ENCODE data around the gene KCNAB1. TPM values are rescaled to one million over a fixed set of nuclear protein-coding genes. Genes with fewer than 3 reads are reported as not detected.

Gene KCNAB1
- total and polyA plus RNA-seq, 2 donors (not counting 3 experiments of a cell fraction or from before 2014, with no cell fraction given): 0.21 TPM; not detected in 1

DNA sequence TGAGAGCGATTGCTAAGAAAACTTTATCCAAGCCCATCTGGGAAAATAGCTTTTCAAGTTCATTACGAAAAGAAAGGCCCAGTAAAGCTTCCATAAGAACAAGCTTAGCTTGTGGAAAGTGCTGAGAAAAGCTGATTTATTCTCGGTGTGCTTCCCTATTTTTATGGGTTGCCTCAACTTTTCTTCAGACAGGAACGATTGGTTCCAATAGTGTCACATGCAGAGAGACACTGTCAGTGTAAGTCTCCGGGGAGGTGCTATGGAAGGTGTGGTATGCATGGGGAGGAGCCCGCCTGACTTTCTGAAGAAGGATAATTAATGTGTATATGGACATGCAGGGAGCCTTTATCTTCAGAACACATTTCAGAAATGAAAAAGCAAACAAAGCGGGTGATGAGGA, 257.3 kb downstream of the KCNAB1 start:
- ChIA-PET CTCF (interaction anchor here (0.8 to 9.3 kb wide), 5 partner anchors 17 to 226 kb away, joined by 3 to 424 read pairs (median 4); no protein-coding TSS in a partner anchor), POLR2A (no interaction called here)
- Histone ChIP-seq H3K9ac (replicated peaks; ENCODE audit: extremely low read depth, insufficient read depth, low read length) (no peak overlapping the region), H3K4me2 (ENCODE audit: insufficient read depth, low read length) (no peak overlapping the region), H3K36me3 (ENCODE audit: control insufficient read depth in 2 of 2, extremely low read depth in 1 of 2, insufficient read depth in 2 of 2, low read length in 2 of 2) (no peaks in the 10 kb centered on the region), H3K4me1 (ENCODE audit: control insufficient read depth, extremely low read depth, insufficient read depth, low read length) (no peaks in the 10 kb centered on the region), H3K4me3 (replicated peaks in 1 of 3; ENCODE audit: insufficient read depth in 1 of 3, low read depth in 1 of 3, low read length in 3 of 3) (no peak overlapping the region), H3K79me2 (ENCODE audit: control insufficient read depth, insufficient read depth, low read length) (no peaks in the 10 kb centered on the region), H4K20me1 (replicated peaks; ENCODE audit: control insufficient read depth, extremely low read depth, insufficient read depth, low read length) (no peaks in the 10 kb centered on the region), H3K27ac (ENCODE audit: insufficient read depth, low read depth, low read length) (no peak overlapping the region), H3K27me3 (ENCODE audit: control insufficient read depth in 2 of 2, insufficient read depth in 2 of 2, low read length in 2 of 2) (no peaks in the 10 kb centered on the region), H2AFZ (ENCODE audit: low read depth, low read length) (no peak overlapping the region), H3K9me1 (replicated peaks; ENCODE audit: control insufficient read depth, extremely low read depth, insufficient read depth, low read length) (no peaks in the 10 kb centered on the region), H3K9me3 (replicated peaks; ENCODE audit: control insufficient read depth, insufficient read depth, low read length) (no peaks in the 10 kb centered on the region)
- TF ChIP-seq EZH2 (IDR thresholded peaks at IDR 0.05; ENCODE audit: borderline replicate concordance, low read depth, low read length, severe bottlenecking): no peak
- TF ChIP-seq POLR2A (IDR thresholded peaks at IDR 0.05; ENCODE audit: low read depth, low read length): no peak
- no peak for TF ChIP-seq GATA2 (IDR thresholded peaks at IDR 0.05; ENCODE audit: insufficient read depth, insufficient read length, low read depth, low read length)
- TF ChIP-seq, protein P1, sequence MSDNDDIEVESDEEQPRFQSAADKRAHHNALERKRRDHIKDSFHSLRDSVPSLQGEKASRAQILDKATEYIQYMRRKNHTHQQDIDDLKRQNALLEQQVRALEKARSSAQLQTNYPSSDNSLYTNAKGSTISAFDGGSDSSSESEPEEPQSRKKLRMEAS (IDR thresholded peaks at IDR 0.05; ENCODE audit: insufficient read depth, insufficient read length): no peak
- no peak for TF ChIP-seq MYC (IDR thresholded peaks at IDR 0.05; ENCODE audit: low read depth, low read length)
- no peak for TF ChIP-seq JUN (IDR thresholded peaks at IDR 0.05; ENCODE audit: borderline replicate concordance, insufficient read depth, insufficient read length, low read depth)
- TF ChIP-seq POLR2AphosphoS5 (IDR thresholded peaks at IDR 0.05; ENCODE audit: insufficient read depth, low read depth, low read length): no peak
- TF ChIP-seq, protein P2, sequence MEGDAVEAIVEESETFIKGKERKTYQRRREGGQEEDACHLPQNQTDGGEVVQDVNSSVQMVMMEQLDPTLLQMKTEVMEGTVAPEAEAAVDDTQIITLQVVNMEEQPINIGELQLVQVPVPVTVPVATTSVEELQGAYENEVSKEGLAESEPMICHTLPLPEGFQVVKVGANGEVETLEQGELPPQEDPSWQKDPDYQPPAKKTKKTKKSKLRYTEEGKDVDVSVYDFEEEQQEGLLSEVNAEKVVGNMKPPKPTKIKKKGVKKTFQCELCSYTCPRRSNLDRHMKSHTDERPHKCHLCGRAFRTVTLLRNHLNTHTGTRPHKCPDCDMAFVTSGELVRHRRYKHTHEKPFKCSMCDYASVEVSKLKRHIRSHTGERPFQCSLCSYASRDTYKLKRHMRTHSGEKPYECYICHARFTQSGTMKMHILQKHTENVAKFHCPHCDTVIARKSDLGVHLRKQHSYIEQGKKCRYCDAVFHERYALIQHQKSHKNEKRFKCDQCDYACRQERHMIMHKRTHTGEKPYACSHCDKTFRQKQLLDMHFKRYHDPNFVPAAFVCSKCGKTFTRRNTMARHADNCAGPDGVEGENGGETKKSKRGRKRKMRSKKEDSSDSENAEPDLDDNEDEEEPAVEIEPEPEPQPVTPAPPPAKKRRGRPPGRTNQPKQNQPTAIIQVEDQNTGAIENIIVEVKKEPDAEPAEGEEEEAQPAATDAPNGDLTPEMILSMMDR (IDR thresholded peaks at IDR 0.05; ENCODE audit: extremely low read depth in 1 of 2, insufficient read depth in 1 of 2, low read depth in 1 of 2, low read length in 2 of 2): no peak
- no peak for TF ChIP-seq FOS (IDR thresholded peaks at IDR 0.05; ENCODE audit: borderline replicate concordance, insufficient read depth, low read length)
- no TSS peak for BruUV-seq (replicated peaks)
- no peak for DNase-seq (ENCODE audit: low read depth, low spot score)
- dilution Hi-C loops (cut with MboI; ENCODE audit: extremely low pct_ligation_motif_present, low sequenced_read_pairs) (no loop called here), intact Hi-C loops (cut with micrococcal nuclease) (no loop called here)
- no peak for FAIRE-seq

All from endothelial cell of umbilical vein (primary cell).